AG09319 (cell line): ENCODE results near the gene LPCAT2.

ENCODE experiments used
- DNase-seq: peaks from one replicate; pipeline ENCODE4 v3.0.0-alpha.2; 2010; ENCODE audit warnings: low read depth; ENCODE audit errors: extremely low read depth
- TF ChIP-seq, protein P1 (sequence below): IDR thresholded peaks from 2 replicates; pipeline ENCODE4 v1.5.1; 2011; ENCODE audit warnings: low read depth, mild to moderate bottlenecking, inconsistent platforms, low read length, moderate library complexity

The LPCAT2 gene

DNA sequence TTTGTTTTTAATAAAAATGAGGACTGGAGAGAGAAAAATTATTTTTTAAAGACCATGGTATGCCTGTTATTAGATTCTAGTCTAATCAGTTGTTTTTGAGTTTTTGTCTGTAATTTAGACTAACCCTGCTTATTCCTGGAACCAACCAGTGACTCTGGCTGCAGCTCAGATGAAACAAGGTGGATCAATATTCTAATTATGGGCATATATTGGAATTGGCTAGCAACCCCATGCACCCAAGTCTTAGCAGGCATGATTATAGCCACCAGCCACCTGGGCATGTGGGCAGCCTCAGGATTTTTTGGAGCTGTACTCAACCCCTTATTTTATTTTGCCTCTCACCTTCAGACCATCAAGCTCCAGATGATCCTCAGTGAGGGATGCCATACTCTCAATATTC lies 125.3 kb downstream of the LPCAT2 start:
- TF ChIP-seq, protein P1, sequence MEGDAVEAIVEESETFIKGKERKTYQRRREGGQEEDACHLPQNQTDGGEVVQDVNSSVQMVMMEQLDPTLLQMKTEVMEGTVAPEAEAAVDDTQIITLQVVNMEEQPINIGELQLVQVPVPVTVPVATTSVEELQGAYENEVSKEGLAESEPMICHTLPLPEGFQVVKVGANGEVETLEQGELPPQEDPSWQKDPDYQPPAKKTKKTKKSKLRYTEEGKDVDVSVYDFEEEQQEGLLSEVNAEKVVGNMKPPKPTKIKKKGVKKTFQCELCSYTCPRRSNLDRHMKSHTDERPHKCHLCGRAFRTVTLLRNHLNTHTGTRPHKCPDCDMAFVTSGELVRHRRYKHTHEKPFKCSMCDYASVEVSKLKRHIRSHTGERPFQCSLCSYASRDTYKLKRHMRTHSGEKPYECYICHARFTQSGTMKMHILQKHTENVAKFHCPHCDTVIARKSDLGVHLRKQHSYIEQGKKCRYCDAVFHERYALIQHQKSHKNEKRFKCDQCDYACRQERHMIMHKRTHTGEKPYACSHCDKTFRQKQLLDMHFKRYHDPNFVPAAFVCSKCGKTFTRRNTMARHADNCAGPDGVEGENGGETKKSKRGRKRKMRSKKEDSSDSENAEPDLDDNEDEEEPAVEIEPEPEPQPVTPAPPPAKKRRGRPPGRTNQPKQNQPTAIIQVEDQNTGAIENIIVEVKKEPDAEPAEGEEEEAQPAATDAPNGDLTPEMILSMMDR = no peak
- no peak for DNase-seq
